ENCODE data around the gene TBC1D2B. TPM values are rescaled to one million over a fixed set of nuclear protein-coding genes. Genes with fewer than 3 reads are reported as not detected.

The TBC1D2B gene
- total and polyA plus RNA-seq, 3 donors from 2014 or later, result 28.9 to 41.5 (median 40.6) TPM

DNA sequence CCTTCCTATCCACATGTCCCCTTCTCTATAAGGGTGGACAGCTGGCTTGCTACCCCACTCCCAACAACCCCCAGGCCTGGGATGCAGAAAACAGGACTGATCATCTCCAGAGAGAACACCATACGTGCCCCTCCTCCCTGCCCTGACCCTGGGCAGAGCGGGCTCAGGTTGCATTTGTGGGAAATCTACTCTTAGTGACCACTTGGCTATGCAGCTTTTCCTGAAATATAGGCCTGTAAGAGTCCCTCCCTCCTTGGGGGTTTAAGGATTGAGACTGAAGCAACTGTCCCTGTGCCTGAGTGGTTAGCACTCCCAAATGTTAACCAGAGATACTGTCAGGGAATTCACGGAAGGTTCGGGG, 26.6 kb upstream of the TBC1D2B start:
- no peaks in the 10 kb centered on the region for H3K36me3 ChIP-seq (ENCODE audit: low read depth, missing control alignments)
- H3K27ac ChIP-seq, result no peak overlapping the region
- no peak for TF ChIP-seq POLR2A (IDR thresholded peaks at IDR 0.05)
- TF ChIP-seq, protein P1, sequence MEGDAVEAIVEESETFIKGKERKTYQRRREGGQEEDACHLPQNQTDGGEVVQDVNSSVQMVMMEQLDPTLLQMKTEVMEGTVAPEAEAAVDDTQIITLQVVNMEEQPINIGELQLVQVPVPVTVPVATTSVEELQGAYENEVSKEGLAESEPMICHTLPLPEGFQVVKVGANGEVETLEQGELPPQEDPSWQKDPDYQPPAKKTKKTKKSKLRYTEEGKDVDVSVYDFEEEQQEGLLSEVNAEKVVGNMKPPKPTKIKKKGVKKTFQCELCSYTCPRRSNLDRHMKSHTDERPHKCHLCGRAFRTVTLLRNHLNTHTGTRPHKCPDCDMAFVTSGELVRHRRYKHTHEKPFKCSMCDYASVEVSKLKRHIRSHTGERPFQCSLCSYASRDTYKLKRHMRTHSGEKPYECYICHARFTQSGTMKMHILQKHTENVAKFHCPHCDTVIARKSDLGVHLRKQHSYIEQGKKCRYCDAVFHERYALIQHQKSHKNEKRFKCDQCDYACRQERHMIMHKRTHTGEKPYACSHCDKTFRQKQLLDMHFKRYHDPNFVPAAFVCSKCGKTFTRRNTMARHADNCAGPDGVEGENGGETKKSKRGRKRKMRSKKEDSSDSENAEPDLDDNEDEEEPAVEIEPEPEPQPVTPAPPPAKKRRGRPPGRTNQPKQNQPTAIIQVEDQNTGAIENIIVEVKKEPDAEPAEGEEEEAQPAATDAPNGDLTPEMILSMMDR (IDR thresholded peaks at IDR 0.05), result no peak
- no peaks in the 10 kb centered on the region for H3K9me3 ChIP-seq
- DNase-seq, result no peak
- WGBS, 2 donors, result 87 to 97% methylated on average over 4 of the region's 4 CpGs
- H3K27me3 ChIP-seq, result no peaks in the 10 kb centered on the region
- intact Hi-C loops (cut with DNase I; ENCODE audit: low total_unique reads), result no loop called here
- H3K4me3 ChIP-seq, result no peak overlapping the region
- no peaks in the 10 kb centered on the region for H3K4me1 ChIP-seq

DNA sequence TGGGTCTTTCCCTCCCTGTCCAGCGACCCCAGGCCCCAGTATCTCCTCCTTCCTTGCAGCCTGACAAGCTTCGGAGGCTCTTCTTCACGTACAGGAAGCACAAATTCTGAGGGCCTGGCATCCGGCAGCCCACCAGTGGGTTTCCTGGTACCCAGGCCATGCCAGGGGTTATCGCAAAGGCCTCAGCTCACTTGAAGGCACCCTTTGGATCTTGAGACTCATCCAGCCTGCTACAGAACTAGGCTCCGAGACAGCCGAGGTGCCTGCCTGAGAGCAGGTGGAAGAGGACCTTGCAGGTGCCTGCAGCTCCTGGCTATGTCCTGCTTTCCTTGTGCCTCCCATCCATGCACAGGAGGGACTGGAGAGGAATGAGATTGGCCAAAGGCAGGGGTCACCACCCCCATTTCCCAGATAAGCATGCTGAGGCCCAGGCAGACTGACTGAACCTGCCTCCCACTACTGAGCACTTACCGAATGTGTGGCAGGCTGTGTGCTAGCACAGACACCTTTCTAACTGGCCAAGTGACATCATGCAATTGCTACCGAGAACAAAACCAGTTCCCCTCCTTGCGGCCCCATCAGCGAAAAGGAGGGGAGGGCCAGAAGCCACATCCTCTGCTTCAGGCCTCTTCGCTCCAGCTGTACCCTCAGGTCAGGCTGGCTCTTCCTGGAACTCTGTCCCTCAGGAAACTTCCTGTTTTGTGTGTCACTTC, 26.1 kb upstream of the TBC1D2B start:
- Histone ChIP-seq H3K4me1 (no peaks in the 10 kb centered on the region), H3K4me3 (no peak overlapping the region), H3K36me3 (ENCODE audit: low read depth, missing control alignments) (no peaks in the 10 kb centered on the region), H3K27me3 (no peaks in the 10 kb centered on the region), H3K9me3 (no peaks in the 10 kb centered on the region), H3K27ac (no peak overlapping the region)
- 83 to 95% methylated on average over 10 to 12 of the region's 12 CpGs for WGBS, 2 donors
- intact Hi-C loops (cut with DNase I; ENCODE audit: low total_unique reads), result no loop called here
- DNase-seq, result no peak
- TF ChIP-seq POLR2A (IDR thresholded peaks at IDR 0.05), result no peak
- TF ChIP-seq, protein P1 (IDR thresholded peaks at IDR 0.05), result no peak

DNA sequence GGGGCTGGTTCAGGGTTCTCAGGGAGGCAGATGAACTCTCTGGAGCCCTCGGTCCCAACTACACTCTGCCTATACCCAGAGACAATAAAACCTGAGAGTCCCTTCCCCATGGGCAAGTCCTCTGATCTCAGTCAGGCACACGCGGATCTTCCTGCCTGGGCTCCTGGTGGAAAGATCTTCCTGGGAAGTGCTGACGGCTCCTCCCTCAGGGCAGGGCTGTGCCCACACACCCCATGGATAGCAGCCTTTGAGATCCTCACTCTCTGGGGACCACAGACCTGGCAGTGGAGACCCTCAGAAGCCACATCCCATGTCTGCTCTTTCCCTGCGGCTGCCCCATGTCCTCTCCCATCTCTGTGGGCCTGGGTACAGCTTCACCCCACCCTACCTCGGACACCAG, 25.2 kb upstream of the TBC1D2B start:
- no peaks in the 10 kb centered on the region for H3K36me3 ChIP-seq (ENCODE audit: low read depth, missing control alignments)
- 90 to 92% methylated on average over 4 to 6 of the region's 6 CpGs for WGBS, 2 donors
- no peak for DNase-seq
- no peaks in the 10 kb centered on the region for H3K9me3 ChIP-seq
- H3K27me3 ChIP-seq, result no peaks in the 10 kb centered on the region
- no peak for TF ChIP-seq POLR2A (IDR thresholded peaks at IDR 0.05)
- TF ChIP-seq, protein P1 (IDR thresholded peaks at IDR 0.05), result no peak
- H3K27ac ChIP-seq, result no peak overlapping the region
- intact Hi-C loops (cut with DNase I; ENCODE audit: low total_unique reads), result no loop called here
- H3K4me3 ChIP-seq, result no peak overlapping the region
- H3K4me1 ChIP-seq, result no peaks in the 10 kb centered on the region

DNA sequence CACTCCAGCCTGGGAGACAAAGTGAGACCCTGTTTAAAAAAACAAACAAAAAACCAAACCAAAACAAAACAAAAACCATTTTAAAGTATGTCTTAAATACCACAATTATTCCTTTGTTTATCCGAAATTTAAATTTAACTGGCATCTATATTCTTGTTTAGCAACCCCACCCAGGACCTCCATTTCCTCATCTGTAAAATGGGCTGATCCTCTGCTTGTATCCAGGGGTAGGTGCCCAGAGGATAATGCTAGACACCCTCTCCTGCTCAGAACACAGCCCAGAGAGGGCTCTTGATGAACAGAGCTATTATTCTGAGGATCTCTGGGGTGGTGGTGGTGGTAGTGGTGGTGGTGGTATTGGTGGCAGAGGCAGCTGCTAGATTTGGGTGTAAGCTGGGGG, 24.7 kb upstream of the TBC1D2B start:
- TF ChIP-seq, protein P1 (IDR thresholded peaks at IDR 0.05), result no peak
- no peak for TF ChIP-seq POLR2A (IDR thresholded peaks at IDR 0.05)
- Histone ChIP-seq H3K36me3 (ENCODE audit: low read depth, missing control alignments) (no peaks in the 10 kb centered on the region), H3K27ac (no peak overlapping the region), H3K27me3 (no peaks in the 10 kb centered on the region), H3K4me1 (no peaks in the 10 kb centered on the region), H3K9me3 (no peaks in the 10 kb centered on the region), H3K4me3 (no peak overlapping the region)
- WGBS, 2 donors, result 71 to 86% methylated on average over 1 of the region's 1 CpG
- no peak for DNase-seq
- intact Hi-C loops (cut with DNase I; ENCODE audit: low total_unique reads), result no loop called here

All from testis (tissue), 3 donors.